T1000 (cell line): ENCODE results near the gene EPHB4.
A peak's percentile ranks its signal among the peaks of the same experiment; 100 is the strongest.
"Not testable (repeated sequence)": the region's sequence is repeated elsewhere in the genome, so short reads cannot be mapped to it uniquely, and the experiment has no call there.

Experiments
- DNase-seq: peaks from one replicate; lab custom pipeline; 2025; ENCODE audit warnings: mixed read lengths; lab: John Stamatoyannopoulos, UW

The EPHB4 gene

DNA sequence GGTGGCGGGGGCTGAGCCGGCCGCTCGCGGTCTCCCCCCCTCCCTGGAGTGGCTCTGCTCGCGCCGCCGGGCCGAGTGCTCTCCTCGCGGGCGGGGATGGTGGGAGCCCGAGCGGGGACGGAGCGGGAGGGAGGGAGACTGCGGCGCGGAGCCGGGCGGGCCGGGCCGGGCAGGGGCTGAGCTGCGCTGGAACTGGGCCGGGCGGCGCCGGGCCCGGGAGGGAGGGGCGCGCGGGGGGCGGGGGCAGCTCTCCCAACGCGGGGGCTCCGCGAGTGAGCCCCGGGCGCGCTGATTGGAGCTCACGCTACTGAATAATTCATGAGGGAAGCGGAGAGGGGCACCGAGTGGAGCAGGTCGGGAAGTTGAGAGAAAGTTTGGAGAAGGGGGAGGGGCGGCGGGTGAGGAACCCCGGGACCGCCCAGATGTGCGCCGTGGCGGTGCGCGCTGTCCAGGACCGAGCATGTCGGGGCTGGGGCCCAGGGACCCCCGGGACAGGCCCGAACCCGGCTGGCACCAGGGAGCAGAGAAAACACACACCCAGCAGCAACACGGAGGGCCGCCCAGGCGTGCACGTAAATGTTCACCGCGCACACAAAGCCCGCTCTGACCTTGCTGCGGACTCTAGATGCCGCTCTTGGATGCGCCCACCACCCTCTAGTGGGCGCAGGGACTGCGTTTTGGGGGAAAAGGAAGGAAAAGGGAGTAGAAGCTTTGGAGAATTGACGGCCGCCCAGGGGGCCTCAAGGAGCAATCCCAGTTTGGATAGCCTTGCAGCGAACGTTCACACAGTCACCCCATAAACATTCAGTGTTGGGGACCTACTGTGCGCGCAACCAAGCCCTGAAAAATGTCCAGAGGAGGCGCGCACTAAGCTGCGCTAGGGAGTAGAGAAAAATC is at the start of gene EPHB4:
Gene EPHB4, minus strand, starts transcription at position 194 of the 897 bp plus-strand sequence. CDS start 493 bp downstream, outside the sequence.
- DNase-seq = peak; percentile 57

GRCh38 chr7:100875356-100875751 is 48.0 kb upstream of the EPHB4 start:
- no peak for DNase-seq

- DNase-seq = peak; percentile 88
Observed at GRCh38 chr7:100874577-100875355, 47.4 kb upstream of the EPHB4 start, which contains the start of gene SRRT. Gene SRRT, plus strand, starts transcription at chr7:100875103. Its CDS starts 488 bp downstream, at chr7:100875591.

DNA sequence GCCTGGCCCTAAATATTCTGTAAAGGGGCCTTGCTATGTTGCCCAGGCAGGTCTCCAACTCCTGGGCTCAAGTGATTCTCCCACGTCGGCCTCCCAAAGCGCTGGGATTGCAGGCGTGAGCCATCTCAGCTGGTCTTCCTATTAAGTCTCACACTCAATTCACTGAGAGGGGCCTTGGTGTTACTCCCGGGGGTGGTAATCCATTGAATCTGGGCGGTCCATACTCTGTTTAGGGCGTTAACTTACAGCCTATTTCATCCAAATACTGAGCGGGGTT is 46.9 kb upstream of the EPHB4 start:
- DNase-seq = no peak

- DNase-seq = no peak
Observed at GRCh38 chr7:100873599-100874299, 46.4 kb upstream of the EPHB4 start.

GRCh38 chr7:100867776-100868485 is 40.6 kb upstream of the EPHB4 start:
- no peak for DNase-seq

GRCh38 chr7:100867040-100867775 is 39.9 kb upstream of the EPHB4 start, which contains the start of gene TRIP6:
Gene TRIP6, plus strand, starts transcription at chr7:100867387. Its CDS starts 111 bp downstream, at chr7:100867498.
- DNase-seq = peak; percentile 57

DNA sequence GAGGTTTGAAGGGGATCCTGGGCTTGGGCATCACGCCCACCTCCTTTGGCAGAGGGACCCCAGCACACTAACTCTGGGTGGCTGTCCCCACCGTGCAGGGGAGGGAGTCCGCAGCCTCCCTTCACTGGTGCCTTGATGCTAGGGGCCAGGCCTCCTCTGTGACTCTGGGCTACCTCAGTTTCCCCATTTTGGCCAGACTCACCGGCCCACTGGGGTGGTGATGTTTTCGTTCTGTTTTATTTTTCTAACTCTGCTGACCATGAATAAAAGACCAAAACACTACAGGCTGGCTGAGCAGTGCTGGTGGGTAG is 39.4 kb upstream of the EPHB4 start:
- DNase-seq = no peak

- no peak for DNase-seq
Observed at GRCh38 chr7:100865938-100866728, 38.8 kb upstream of the EPHB4 start.

- DNase-seq = no peak
Observed at GRCh38 chr7:100865372-100865911, 38.1 kb upstream of the EPHB4 start.

DNA sequence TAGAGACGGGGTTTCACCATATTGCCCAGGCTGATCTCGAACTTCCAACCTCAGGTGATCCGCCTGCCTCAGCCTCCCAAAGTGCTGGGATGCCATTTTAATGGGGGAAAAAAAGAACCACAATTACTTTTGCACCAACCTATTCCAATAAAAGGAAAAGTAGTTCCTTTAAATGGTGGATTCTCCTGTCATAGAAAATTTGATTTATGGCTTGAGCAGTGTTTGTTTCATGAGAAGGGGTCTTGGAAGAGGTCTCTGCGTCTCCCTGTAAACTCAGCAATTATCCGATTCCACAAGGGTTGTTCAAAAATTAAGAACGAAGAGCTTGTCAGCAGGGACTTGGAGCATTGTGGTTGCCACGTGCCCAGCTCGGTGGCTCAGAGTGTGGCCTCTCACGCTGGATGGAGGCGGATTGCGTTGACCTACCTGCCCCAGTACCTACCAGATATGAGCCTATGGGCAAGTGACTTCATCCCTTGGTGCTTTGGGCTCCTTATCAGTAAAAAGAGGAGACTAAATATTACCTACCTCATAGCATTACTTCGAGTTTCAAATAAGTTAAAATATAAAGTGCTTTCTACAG is 37.0 kb upstream of the EPHB4 start:
- DNase-seq = no peak

GRCh38 chr7:100863406-100863950 is 36.2 kb upstream of the EPHB4 start:
- no peak for DNase-seq

- DNase-seq = no peak
Observed at GRCh38 chr7:100861616-100861985, 34.3 kb upstream of the EPHB4 start.

GRCh38 chr7:100860702-100861615 is 33.6 kb upstream of the EPHB4 start:
- no peak for DNase-seq

- no peak for DNase-seq
Observed at GRCh38 chr7:100859856-100860255, 32.5 kb upstream of the EPHB4 start.

- no peak for DNase-seq
Observed at GRCh38 chr7:100856871-100857282, 29.6 kb upstream of the EPHB4 start.

GRCh38 chr7:100855515-100855914 is 28.2 kb upstream of the EPHB4 start:
- no peak for DNase-seq

- not testable (repeated sequence) for DNase-seq
Observed at GRCh38 chr7:100854899-100855298, 27.6 kb upstream of the EPHB4 start.
